Esophagus (tissue), 2 donors: ENCODE data around the gene THSD7A. TPM values are rescaled to one million over a fixed set of nuclear protein-coding genes. Genes with fewer than 3 reads are reported as not detected.

Experiments used
- H3K27ac ChIP-seq, 2 donors: one replicate each; pipeline ENCODE4 v1.5.1; 2013; ENCODE audit warnings: low read depth in 2 of 2, mild to moderate bottlenecking in 2 of 2, inconsistent platforms in 1 of 2, low read length in 1 of 2, moderate library complexity in 1 of 2
- H3K27me3 ChIP-seq, 2 donors: one replicate each; pipeline ENCODE4 v1.6.1; 2013; ENCODE audit warnings: low read length in 2 of 2, control low read depth in 1 of 2, mild to moderate bottlenecking in 1 of 2; ENCODE audit not compliant: insufficient read depth in 2 of 2, control insufficient read depth in 1 of 2
- H3K36me3 ChIP-seq, 2 donors: one replicate each; pipeline ENCODE4 v1.6.1; 2013; ENCODE audit warnings: low read length in 1 of 2; ENCODE audit not compliant: control insufficient read depth in 2 of 2, insufficient read depth in 2 of 2
- H3K4me1 ChIP-seq, 2 donors: one replicate each; pipeline ENCODE4 v1.6.1; 2013; ENCODE audit warnings: low read length in 1 of 2; ENCODE audit not compliant: control insufficient read depth in 2 of 2, insufficient read depth in 2 of 2
- H3K4me3 ChIP-seq, 2 donors: one replicate each; pipeline ENCODE4 v1.5.1; 2013; ENCODE audit warnings: low read length in 2 of 2, mild to moderate bottlenecking in 2 of 2, low read depth in 1 of 2, moderate library complexity in 1 of 2
- H3K9me3 ChIP-seq, 2 donors: one replicate each; pipeline ENCODE4 v1.6.1; 2013; ENCODE audit warnings: mild to moderate bottlenecking in 2 of 2, low read depth in 1 of 2, low read length in 1 of 2, moderate library complexity in 1 of 2; ENCODE audit not compliant: control insufficient read depth in 2 of 2, insufficient read depth in 1 of 2
- WGBS, 2 donors: extraction: QIAGEN DNeasy Blood & Tissue Kit; methylation state at CpG; one replicate each; pipeline ENCODE4 v1.1.7; 2013; 5-methylcytosine and 5-hydroxymethylcytosine counted together
- polyA plus RNA-seq, 2 donors: library from polyadenylated mRNA; stranded (reverse); fragments of 200-250 nt; gene quantifications; one replicate each; pipeline ENCODE4 v1.2.3, GENCODE V29; 2013
- donor health status: healthy with polysubstance abuse.
- donor health status: Bipolar disorder and iron deficiency.

Gene THSD7A
- polyA plus RNA-seq, 2 donors: 0.18 to 0.20 TPM

DNA sequence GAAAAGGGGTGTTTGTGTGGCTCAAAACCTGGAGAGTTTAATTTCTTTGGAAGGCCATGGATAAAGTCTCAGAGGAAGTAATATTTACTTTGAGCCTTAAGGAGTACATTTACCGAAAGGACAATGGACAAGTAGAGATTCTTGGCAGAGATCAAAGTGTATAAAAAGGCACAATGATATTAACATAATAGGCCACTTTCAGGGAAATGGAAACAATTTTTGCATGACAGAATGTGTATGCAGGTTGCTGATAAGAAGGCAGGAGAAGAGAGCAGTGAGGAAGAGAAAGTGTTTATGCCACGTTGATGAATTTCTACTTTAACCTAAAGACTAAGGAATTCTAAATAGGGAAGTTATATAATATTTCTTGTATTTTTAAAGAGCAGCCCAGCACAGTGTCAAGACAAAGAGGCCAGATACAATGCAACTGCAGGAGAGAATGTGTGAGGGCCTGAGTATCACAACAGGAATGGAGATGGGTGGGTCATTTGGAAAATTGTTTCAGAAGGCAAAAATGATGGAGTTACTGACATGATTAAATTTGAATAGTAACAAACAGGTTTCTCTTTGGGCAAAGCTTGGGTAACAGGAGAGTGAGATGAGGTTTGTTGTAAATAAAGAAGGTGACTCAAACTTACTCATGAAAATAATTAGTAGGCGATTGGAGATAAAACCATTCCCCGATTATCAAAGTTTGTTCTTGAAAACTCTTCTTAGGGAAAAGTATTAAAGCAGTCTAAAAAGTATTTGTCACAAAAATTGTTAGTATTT is 84.1 kb downstream of the THSD7A start:
- no peak overlapping the region for H3K27ac ChIP-seq
- H3K9me3 ChIP-seq: no peaks in the 10 kb centered on the region
- WGBS, 2 donors: 67 to 74% methylated on average over 4 of the region's 4 CpGs
- no peak overlapping the region for H3K4me3 ChIP-seq
- no peaks in the 10 kb centered on the region for H3K27me3 ChIP-seq
- no peaks in the 10 kb centered on the region for H3K4me1 ChIP-seq
- no peaks in the 10 kb centered on the region for H3K36me3 ChIP-seq

DNA sequence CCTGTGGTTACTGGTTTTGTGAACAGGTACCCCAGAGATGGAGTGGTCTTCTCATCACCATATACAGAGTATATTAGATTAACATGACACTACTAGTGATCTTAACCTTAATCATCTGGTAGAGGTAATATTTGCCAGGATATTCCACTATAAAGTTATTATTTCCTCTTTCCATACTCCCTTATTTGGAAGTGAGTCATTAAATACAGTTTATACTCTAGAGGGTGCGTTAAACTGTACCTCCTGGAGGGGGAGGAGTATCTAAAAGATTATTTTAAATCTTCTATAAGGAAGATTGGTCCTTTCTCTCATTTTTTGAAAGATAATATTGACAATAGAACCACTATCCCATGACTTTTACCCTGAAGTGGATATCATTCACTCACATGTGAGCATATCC is 85.4 kb downstream of the THSD7A start:
- Histone ChIP-seq H3K27me3 (no peaks in the 10 kb centered on the region), H3K36me3 (no peaks in the 10 kb centered on the region), H3K9me3 (no peaks in the 10 kb centered on the region), H3K4me3 (no peak overlapping the region), H3K27ac (no peak overlapping the region), H3K4me1 (no peaks in the 10 kb centered on the region)
- 69 to 87% methylated on average over 1 of the region's 1 CpG for WGBS, 2 donors

DNA sequence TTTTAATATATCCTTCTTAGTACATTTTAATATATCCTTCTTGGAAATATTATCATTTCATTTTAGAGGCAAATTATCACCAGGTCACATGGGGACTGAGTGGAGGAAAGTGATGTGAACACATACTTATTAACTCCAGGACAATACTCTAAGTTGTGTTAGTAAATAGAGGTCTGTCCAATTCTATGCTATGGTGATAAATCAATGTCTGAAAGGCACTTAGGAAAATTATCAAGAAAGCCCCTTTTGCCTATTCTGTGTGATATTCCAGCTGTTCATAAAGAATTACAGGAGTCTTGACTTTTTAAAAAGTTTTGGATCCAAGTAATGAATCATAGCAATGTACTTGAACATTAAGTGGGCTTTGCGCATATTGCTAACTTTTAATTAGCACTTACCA is 88.5 kb downstream of the THSD7A start:
- no peaks in the 10 kb centered on the region for H3K9me3 ChIP-seq
- WGBS, 2 donors: 93 to 97% methylated on average over 1 of the region's 1 CpG
- no peak overlapping the region for H3K27ac ChIP-seq
- H3K4me3 ChIP-seq: no peak overlapping the region
- no peaks in the 10 kb centered on the region for H3K4me1 ChIP-seq
- no peaks in the 10 kb centered on the region for H3K27me3 ChIP-seq
- no peaks in the 10 kb centered on the region for H3K36me3 ChIP-seq

DNA sequence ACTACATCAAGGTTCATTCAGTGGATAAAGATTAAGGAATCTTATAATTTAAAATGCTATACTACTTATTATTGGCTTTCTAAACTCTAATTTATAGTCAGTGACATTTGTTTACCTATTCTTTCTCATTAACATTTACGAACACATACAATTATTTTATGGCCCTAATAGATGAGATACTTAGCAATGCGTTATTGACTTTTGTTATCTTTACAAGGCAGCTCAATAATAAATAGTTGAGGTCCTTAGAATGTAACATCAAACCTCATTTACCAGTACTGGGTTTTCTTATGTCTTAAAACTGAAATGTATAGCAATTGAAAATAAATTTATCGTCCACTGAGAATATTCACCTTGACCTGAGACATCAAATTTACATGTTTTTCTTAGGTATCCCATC is 89.0 kb downstream of the THSD7A start:
- WGBS, 2 donors: 76 to 80% methylated on average over 3 of the region's 3 CpGs
- Histone ChIP-seq H3K4me3 (no peak overlapping the region), H3K36me3 (no peaks in the 10 kb centered on the region), H3K9me3 (no peaks in the 10 kb centered on the region), H3K27me3 (no peaks in the 10 kb centered on the region), H3K27ac (no peak overlapping the region), H3K4me1 (no peaks in the 10 kb centered on the region)

DNA sequence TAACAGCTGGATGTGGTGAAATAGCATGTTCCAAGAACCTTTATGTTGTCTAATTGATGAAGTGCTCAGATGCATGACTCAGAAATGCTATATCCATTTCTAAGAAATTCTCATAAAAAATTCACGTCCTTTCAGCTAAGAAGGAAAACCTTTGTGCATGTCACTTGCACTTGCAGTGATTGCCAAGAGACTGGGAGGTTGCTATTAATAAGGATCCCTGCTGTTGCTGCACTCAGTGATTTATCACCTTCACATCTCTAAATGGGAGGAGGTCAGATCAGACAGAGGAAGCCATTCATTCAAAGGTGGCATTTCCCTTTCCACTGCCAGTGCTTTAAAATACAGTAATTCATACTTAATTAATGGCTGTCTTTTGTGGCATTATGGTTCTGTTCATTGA is 89.5 kb downstream of the THSD7A start:
- 8 to 9% methylated on average over 1 of the region's 1 CpG for WGBS, 2 donors
- Histone ChIP-seq H3K4me3 (no peak overlapping the region), H3K4me1 (no peaks in the 10 kb centered on the region), H3K9me3 (no peaks in the 10 kb centered on the region), H3K36me3 (no peaks in the 10 kb centered on the region), H3K27me3 (no peaks in the 10 kb centered on the region), H3K27ac (no peak overlapping the region)

DNA sequence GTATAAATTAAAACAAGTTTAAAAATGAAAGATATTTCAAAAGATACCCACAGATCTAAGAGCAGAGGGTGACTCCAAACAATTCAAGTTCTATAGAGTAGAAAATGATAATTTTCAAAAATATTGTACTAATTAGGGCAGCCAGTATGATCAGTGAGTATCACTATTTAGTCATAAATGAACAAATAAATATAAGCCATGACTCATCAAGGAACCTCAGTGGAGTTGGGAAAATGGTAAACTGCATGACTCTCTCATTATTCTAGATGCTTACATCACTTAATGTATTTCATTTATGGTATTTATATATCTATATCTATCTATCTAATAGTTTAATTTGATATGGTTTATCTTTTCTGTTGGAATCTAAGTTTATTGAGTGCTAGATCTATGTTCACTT is 94.3 kb downstream of the THSD7A start:
- no peaks in the 10 kb centered on the region for H3K27me3 ChIP-seq
- no peak overlapping the region for H3K4me3 ChIP-seq
- no peak overlapping the region for H3K27ac ChIP-seq
- no peaks in the 10 kb centered on the region for H3K36me3 ChIP-seq
- H3K4me1 ChIP-seq: no peaks in the 10 kb centered on the region
- H3K9me3 ChIP-seq: no peaks in the 10 kb centered on the region

DNA sequence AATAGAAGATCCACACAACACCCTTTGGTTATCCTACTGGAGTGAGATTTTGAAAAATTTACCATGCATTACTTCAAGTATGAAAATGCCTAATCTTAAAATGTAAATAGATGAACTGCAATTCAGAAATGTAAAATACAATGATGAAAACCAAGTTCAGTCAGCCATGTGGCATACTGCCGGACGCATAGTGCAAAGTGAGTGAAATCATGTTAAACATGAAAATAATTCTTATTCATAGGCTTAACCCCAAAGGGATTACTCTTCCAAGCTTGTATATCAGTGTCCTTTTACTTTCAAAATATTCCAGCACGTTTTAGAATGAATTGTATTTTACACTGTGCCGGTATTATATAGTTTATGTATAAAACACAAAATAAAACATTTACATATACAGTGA is 99.8 kb downstream of the THSD7A start:
- H3K27me3 ChIP-seq: no peaks in the 10 kb centered on the region
- no peak overlapping the region for H3K4me3 ChIP-seq
- no peak overlapping the region for H3K27ac ChIP-seq
- WGBS, 2 donors: 69 to 70% methylated on average over 4 of the region's 4 CpGs
- no peaks in the 10 kb centered on the region for H3K4me1 ChIP-seq
- H3K9me3 ChIP-seq: no peaks in the 10 kb centered on the region
- no peaks in the 10 kb centered on the region for H3K36me3 ChIP-seq

DNA sequence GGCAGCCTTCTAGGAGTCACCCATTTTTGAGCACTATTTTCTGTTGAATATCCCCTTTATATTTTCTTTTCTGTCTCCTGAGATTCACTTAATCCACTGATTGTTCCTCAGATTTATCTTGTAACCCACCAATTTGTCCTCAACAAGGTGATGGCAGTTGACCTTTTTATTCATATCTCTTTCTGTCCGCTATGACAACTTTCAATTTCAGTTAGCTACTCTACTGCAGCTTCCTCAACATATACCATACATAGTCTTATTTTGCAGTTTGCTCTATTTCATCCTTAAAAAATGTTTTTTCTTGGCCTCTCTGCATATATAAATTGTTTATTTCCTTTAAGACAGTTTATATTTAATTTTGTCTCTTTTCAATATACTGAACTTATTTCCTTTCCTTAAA is 101.3 kb downstream of the THSD7A start:
- no peak overlapping the region for H3K27ac ChIP-seq
- H3K9me3 ChIP-seq: no peaks in the 10 kb centered on the region
- H3K36me3 ChIP-seq: no peaks in the 10 kb centered on the region
- 89 to 94% methylated on average over 1 of the region's 1 CpG for WGBS, 2 donors
- H3K4me1 ChIP-seq: no peaks in the 10 kb centered on the region
- no peak overlapping the region for H3K4me3 ChIP-seq
- no peaks in the 10 kb centered on the region for H3K27me3 ChIP-seq

DNA sequence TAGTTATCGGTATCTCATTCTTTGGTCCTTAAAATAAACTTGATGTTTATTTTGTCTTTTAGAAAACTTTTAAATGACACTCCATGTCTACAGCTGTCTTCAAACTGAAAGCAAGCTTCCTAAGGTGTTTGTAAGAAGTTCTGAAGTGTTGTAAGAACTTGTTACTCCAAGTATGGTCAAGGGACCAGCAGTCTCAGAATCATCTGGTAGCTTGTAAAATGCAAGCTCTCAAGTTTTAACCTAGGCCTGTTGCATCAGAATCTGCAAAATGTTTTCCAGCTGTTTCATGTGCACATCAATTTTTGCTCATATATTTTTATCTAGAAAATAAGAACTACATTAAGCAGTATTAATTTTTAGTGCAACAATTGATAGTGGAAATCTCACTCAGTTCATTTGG is 104.1 kb downstream of the THSD7A start:
- Histone ChIP-seq H3K4me1 (no peaks in the 10 kb centered on the region), H3K27me3 (no peaks in the 10 kb centered on the region), H3K27ac (no peak overlapping the region), H3K36me3 (no peaks in the 10 kb centered on the region), H3K9me3 (no peaks in the 10 kb centered on the region), H3K4me3 (no peak overlapping the region)
- 85 to 94% methylated on average over 1 of the region's 1 CpG for WGBS, 2 donors

DNA sequence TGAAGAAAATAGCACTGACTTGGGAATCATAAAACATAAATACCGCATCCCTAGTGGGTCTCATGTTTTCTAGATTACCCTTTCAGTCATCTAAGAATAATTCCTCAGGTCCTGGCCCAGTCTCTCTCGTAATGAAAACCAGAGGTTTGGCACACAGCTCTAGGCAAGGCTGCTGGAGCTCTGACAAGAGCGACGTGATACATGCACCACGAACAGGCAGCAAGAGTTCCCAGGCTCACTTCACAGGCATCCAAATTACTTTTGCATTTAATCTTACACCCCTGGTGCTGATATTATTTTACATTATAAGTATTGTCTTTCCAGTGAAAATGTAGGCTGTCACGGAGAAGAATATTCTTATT is 105.2 kb downstream of the THSD7A start:
- Histone ChIP-seq H3K36me3 (no peaks in the 10 kb centered on the region), H3K4me3 (no peak overlapping the region), H3K27ac (no peak overlapping the region), H3K27me3 (no peaks in the 10 kb centered on the region), H3K4me1 (no peaks in the 10 kb centered on the region), H3K9me3 (no peaks in the 10 kb centered on the region)
- WGBS, 2 donors: 55 to 67% methylated on average over 6 of the region's 6 CpGs
